ENCODE measurements around the gene PRKG1.

Gene PRKG1

GRCh38 chr10:52331638-52332364, 1257.5 kb downstream of the PRKG1 start:
- no peak overlapping the region for H3K27ac ChIP-seq
- TF ChIP-seq, protein P1, sequence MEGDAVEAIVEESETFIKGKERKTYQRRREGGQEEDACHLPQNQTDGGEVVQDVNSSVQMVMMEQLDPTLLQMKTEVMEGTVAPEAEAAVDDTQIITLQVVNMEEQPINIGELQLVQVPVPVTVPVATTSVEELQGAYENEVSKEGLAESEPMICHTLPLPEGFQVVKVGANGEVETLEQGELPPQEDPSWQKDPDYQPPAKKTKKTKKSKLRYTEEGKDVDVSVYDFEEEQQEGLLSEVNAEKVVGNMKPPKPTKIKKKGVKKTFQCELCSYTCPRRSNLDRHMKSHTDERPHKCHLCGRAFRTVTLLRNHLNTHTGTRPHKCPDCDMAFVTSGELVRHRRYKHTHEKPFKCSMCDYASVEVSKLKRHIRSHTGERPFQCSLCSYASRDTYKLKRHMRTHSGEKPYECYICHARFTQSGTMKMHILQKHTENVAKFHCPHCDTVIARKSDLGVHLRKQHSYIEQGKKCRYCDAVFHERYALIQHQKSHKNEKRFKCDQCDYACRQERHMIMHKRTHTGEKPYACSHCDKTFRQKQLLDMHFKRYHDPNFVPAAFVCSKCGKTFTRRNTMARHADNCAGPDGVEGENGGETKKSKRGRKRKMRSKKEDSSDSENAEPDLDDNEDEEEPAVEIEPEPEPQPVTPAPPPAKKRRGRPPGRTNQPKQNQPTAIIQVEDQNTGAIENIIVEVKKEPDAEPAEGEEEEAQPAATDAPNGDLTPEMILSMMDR (IDR thresholded peaks at IDR 0.05): no peak
- TF ChIP-seq ZFX (IDR thresholded peaks at IDR 0.05; ENCODE audit: borderline replicate concordance): no peak

- 0 out of 2 replicates have a peak overlapping the region, but pooled peaks have one; percentile 2 for H3K27ac ChIP-seq
- TF ChIP-seq, protein P1 (IDR thresholded peaks at IDR 0.05): no peak
- TF ChIP-seq ZFX (IDR thresholded peaks at IDR 0.05; ENCODE audit: borderline replicate concordance): no peak
Measured at GRCh38 chr10:52332815-52333214, 1258.5 kb downstream of the PRKG1 start.

DNA sequence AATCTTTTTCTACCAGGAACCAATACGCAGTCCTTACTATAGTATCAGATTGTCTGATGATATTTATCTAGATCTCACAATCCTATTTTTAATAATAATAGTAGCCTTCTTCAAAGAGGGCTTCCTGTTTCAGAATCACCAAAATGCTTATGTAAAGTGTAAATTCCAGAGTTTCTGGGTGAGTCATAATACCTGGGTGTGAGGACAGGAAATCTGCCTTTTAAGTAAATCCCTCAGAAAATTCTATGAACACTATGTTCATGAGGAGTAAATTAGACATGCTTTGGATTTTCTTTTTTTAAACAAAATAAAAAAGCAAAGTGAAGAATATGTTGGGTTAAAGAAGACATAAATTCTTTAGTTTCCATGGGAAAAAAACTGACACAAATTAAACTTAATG, 1260.3 kb downstream of the PRKG1 start:
- no peak for TF ChIP-seq ZFX (IDR thresholded peaks at IDR 0.05; ENCODE audit: borderline replicate concordance)
- TF ChIP-seq, protein P1 (IDR thresholded peaks at IDR 0.05): no peak
- H3K27ac ChIP-seq: no peak overlapping the region

GRCh38 chr10:52335665-52336064, 1261.4 kb downstream of the PRKG1 start:
- TF ChIP-seq ZFX (IDR thresholded peaks at IDR 0.05; ENCODE audit: borderline replicate concordance): no peak
- TF ChIP-seq, protein P1 (IDR thresholded peaks at IDR 0.05): no peak
- no peak overlapping the region for H3K27ac ChIP-seq

DNA sequence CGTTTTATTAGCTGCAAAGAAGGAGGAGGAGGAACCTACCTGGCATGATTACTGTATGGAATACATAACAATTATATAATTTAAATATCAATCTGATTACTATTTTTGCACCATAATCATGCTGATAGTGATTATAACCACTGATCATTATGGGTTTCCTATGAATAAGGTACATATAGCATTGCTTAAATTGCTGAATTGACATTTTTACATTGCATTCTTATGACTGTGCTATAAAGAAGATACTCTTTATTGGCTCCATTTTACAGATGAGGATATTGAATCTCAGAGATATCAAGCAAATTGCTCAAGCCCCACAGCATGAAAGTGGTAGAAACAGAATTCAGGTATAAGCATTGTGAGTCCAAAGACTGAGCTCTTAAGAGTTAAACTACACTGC, 1262.9 kb downstream of the PRKG1 start:
- H3K27ac ChIP-seq: no peak overlapping the region
- TF ChIP-seq ZFX (IDR thresholded peaks at IDR 0.05; ENCODE audit: borderline replicate concordance): no peak
- TF ChIP-seq, protein P1 (IDR thresholded peaks at IDR 0.05): no peak

DNA sequence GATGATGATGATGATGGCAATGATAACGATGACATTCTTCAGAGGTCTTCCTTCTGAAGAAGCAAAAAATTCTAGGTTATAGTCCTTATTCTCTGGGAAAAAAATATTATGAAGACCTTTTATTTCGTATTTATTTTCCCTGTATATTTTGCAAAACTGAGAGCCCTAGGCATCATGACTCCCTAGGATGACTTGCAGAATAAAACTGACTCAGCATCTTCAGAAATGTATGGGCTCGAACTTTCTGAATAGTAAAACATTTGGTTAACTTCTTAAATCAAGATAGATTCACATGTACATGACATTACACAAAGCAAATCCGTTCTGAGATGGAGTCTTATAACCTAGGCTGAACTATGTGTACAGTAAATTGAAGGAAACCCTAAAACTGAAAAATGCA, 1269.2 kb downstream of the PRKG1 start:
- TF ChIP-seq ZFX (IDR thresholded peaks at IDR 0.05; ENCODE audit: borderline replicate concordance): no peak
- TF ChIP-seq, protein P1 (IDR thresholded peaks at IDR 0.05): no peak
- H3K27ac ChIP-seq: no peak overlapping the region
